Measurements from ENCODE around the gene DLX6.

Gene DLX6

GRCh38 chr7:97005183-97006054, at the start of gene DLX6:
Gene DLX6 (plus strand): TSS chr7:97005553. CDS start chr7:97005978, 425 bp downstream.
- DNase-seq (ENCODE audit: low read depth): no peak

GRCh38 chr7:96959135-96959534, 46.2 kb upstream of the DLX6 start:
- DNase-seq (ENCODE audit: low read depth): no peak

- no peak for DNase-seq (ENCODE audit: low read depth)
Observed at GRCh38 chr7:96962221-96962885, 43.0 kb upstream of the DLX6 start.

GRCh38 chr7:96968981-96969380, 36.4 kb upstream of the DLX6 start:
- DNase-seq (ENCODE audit: low read depth): no peak

- DNase-seq (ENCODE audit: low read depth): no peak
Observed at GRCh38 chr7:96970739-96971138, 34.6 kb upstream of the DLX6 start.

GRCh38 chr7:96973986-96974385, 31.4 kb upstream of the DLX6 start:
- peak; percentile 35 for DNase-seq (ENCODE audit: low read depth)

- no peak for DNase-seq (ENCODE audit: low read depth)
Observed at GRCh38 chr7:96976106-96976505, 29.2 kb upstream of the DLX6 start.

GRCh38 chr7:96977445-96977844, 27.9 kb upstream of the DLX6 start:
- DNase-seq (ENCODE audit: low read depth): no peak

- no peak for DNase-seq (ENCODE audit: low read depth)
Observed at GRCh38 chr7:96979551-96980276, 25.6 kb upstream of the DLX6 start.

GRCh38 chr7:96982586-96982985, 22.8 kb upstream of the DLX6 start:
- no peak for DNase-seq (ENCODE audit: low read depth)

- DNase-seq (ENCODE audit: low read depth): no peak
Observed at GRCh38 chr7:96985992-96986391, 19.4 kb upstream of the DLX6 start.

- no peak for DNase-seq (ENCODE audit: low read depth)
Observed at GRCh38 chr7:96986901-96987300, 18.5 kb upstream of the DLX6 start.

GRCh38 chr7:96987719-96988118, 17.6 kb upstream of the DLX6 start:
- no peak for DNase-seq (ENCODE audit: low read depth)

- DNase-seq (ENCODE audit: low read depth): no peak
Observed at GRCh38 chr7:96989241-96989858, 16.0 kb upstream of the DLX6 start.

- no peak for DNase-seq (ENCODE audit: low read depth)
Observed at GRCh38 chr7:96989859-96990317, 15.5 kb upstream of the DLX6 start.

GRCh38 chr7:96991546-96992191, 13.7 kb upstream of the DLX6 start:
- DNase-seq (ENCODE audit: low read depth): no peak

GRCh38 chr7:96992192-96993005, 13.0 kb upstream of the DLX6 start:
- no peak for DNase-seq (ENCODE audit: low read depth)

GRCh38 chr7:96993094-96993865, 12.1 kb upstream of the DLX6 start:
- DNase-seq (ENCODE audit: low read depth): no peak

GRCh38 chr7:96993980-96994379, 11.4 kb upstream of the DLX6 start:
- DNase-seq (ENCODE audit: low read depth): no peak

Measured in GM04503 (cell line).